Activated CD4-positive, alpha-beta T cell treated with anti-CD3 and anti-CD28 coated beads for 1 hour (primary cell): Measurements from ENCODE around the gene TGFBR3L.
"Not testable (repeated sequence)": the region's sequence is repeated elsewhere in the genome, so short reads cannot be mapped to it uniquely, and the experiment has no call there.

Experiments
- DNase-seq: peaks from one replicate; pipeline ENCODE4 v3.0.0-alpha.2; 2020

Gene TGFBR3L

GRCh38 chr19:7881910-7882309 lies 32.7 kb upstream of the TGFBR3L start:
- no peak for DNase-seq

GRCh38 chr19:7883105-7883504 lies 31.5 kb upstream of the TGFBR3L start:
- no peak for DNase-seq

GRCh38 chr19:7883796-7884570 lies 30.6 kb upstream of the TGFBR3L start:
- no peak for DNase-seq

GRCh38 chr19:7885818-7886217 lies 28.8 kb upstream of the TGFBR3L start:
- DNase-seq: no peak

- DNase-seq: no peak
These were observed 27.1 kb upstream of the TGFBR3L start for GRCh38 chr19:7887408-7888144.

- peak; percentile 27 for DNase-seq
These were observed 26.3 kb upstream of the TGFBR3L start, which contains the start of gene LRRC8E for GRCh38 chr19:7888145-7888825. Gene LRRC8E, plus strand, starts transcription at chr19:7888510. Its CDS starts 7,094 bp downstream, at chr19:7895604.

GRCh38 chr19:7888826-7889217 lies 25.8 kb upstream of the TGFBR3L start:
- DNase-seq: no peak

GRCh38 chr19:7893362-7894101 lies 21.1 kb upstream of the TGFBR3L start:
- not testable (repeated sequence) for DNase-seq

GRCh38 chr19:7894612-7895309 lies 19.9 kb upstream of the TGFBR3L start:
- DNase-seq: no peak

GRCh38 chr19:7895565-7895964 lies 19.1 kb upstream of the TGFBR3L start:
- DNase-seq: no peak

GRCh38 chr19:7897292-7897691 lies 17.3 kb upstream of the TGFBR3L start:
- no peak for DNase-seq

GRCh38 chr19:7898967-7899366 lies 15.7 kb upstream of the TGFBR3L start:
- DNase-seq: no peak

GRCh38 chr19:7899751-7900378 lies 14.8 kb upstream of the TGFBR3L start:
- no peak for DNase-seq

GRCh38 chr19:7900401-7900870 lies 14.2 kb upstream of the TGFBR3L start:
- DNase-seq: no peak

GRCh38 chr19:7900931-7901330 lies 13.7 kb upstream of the TGFBR3L start:
- no peak for DNase-seq

- DNase-seq: no peak
These were observed 13.3 kb upstream of the TGFBR3L start for GRCh38 chr19:7901337-7901736.

GRCh38 chr19:7902796-7903243 lies 11.8 kb upstream of the TGFBR3L start:
- no peak for DNase-seq

GRCh38 chr19:7903244-7904073 lies 11.2 kb upstream of the TGFBR3L start, which contains the start of gene MAP2K7:
Gene MAP2K7, plus strand, starts transcription at chr19:7903877. Its CDS starts 68 bp downstream, at chr19:7903945.
- DNase-seq: peak; percentile 100

GRCh38 chr19:7904074-7905020 lies 10.3 kb upstream of the TGFBR3L start:
- DNase-seq: no peak
